GM10266 (cell line): ENCODE measurements around the gene RHOF.

Experiments
- DNase-seq: peaks from one replicate; pipeline ENCODE4 v3.0.0; 2012; ENCODE audit errors: extremely low spot score
- TF ChIP-seq, protein P1 (sequence below): IDR thresholded peaks from 2 replicates; pipeline ENCODE4 v1.5.1; 2012; ENCODE audit warnings: mild to moderate bottlenecking, low read depth; ENCODE audit not compliant: control insufficient read depth, insufficient read depth; ENCODE audit errors: missing control alignments

RHOF gene

DNA sequence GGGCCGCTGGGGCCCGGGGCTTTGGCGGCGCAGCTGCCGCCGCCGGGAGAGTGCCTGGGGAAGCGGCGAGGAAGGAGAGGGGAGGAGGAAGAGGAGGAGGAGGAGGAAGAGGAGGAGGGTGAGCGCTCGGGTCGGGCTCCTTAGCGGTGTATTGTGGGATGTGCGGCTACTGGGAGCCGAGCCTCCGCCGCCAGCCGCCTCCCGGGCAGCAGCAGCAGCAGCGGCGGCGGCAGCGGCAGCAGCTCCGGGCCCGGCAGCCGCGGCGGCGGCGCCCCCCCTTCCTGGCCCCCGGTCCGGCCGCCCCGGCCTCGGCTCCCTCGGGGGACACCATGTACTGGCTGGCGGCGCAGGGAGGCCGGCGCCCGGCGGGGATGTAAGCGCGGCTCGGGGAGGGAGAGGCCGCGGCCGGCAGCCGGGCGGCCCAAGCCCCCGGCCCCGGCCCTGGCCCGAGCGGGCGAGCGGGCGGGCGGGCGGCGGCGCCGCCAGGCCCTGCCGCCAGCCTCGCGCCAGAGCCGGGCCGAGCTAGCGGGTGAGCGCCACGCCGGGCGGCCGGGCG is 10.5 kb upstream of the RHOF start, which contains the start of gene SETD1B:
Gene SETD1B (plus strand): TSS at position 149 of the 556 bp plus-strand sequence. CDS start 729 bp downstream, outside the sequence.
- peak; percentile 61 for DNase-seq
- TF ChIP-seq, protein P1, sequence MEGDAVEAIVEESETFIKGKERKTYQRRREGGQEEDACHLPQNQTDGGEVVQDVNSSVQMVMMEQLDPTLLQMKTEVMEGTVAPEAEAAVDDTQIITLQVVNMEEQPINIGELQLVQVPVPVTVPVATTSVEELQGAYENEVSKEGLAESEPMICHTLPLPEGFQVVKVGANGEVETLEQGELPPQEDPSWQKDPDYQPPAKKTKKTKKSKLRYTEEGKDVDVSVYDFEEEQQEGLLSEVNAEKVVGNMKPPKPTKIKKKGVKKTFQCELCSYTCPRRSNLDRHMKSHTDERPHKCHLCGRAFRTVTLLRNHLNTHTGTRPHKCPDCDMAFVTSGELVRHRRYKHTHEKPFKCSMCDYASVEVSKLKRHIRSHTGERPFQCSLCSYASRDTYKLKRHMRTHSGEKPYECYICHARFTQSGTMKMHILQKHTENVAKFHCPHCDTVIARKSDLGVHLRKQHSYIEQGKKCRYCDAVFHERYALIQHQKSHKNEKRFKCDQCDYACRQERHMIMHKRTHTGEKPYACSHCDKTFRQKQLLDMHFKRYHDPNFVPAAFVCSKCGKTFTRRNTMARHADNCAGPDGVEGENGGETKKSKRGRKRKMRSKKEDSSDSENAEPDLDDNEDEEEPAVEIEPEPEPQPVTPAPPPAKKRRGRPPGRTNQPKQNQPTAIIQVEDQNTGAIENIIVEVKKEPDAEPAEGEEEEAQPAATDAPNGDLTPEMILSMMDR: no peak

DNA sequence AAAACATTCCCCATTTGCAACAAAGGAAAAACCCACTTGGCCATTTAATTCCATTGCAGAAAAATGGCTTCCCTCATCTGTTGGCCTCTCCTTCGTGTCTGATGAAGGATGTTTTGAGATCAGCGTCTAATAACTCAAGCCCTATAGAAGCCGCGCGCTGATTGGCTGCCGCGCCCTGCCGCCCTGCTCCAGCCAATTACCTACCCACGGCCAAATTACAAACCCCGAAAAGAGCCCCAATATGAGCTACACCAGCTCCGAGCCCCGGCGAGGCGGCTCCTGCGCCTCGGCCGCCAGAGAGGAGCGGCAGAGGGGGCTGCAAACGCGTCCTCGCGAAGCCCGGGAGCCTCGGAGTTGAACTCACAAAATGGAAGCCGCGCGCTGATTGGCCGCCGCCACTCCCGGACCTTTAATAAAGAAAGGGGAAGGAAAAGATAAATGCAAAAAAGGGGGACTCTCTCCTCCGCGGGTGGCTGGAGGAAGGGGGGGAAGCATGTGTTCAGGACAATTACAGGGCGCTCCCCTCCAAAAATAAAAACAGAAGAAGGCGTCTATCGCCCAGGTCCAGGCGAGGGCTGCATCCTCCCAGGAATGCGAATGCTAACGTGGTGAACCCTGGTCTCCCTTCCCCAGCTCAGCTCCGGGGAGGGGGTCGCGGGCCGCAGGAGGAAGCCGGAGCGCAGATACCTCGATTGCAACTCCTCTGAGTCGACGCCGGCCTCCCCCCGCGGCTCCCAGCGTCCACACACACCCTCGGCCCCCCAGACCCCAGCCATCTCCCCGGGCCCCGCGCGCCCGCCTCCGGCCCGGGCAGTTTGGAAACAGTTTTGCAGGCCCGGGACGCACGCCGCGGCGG is 9.6 kb upstream of the RHOF start:
- TF ChIP-seq, protein P1: no peak
- DNase-seq: peak; percentile 97

DNA sequence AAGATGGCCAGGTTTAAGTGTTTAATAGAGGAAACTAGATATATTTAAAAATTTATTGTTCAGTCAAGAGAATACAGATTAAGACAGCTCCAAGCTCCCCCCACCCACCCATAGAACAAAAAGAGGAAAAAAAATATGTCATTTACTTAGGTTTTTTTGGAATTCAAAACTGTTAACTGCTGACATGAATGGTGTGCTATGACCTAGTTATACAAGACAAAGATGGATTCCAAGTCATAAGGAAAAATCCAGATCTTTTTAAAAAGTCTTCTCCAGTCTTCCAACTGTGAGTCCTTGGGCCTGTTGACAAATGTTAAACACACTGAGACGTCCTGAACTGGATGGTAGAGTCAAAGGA is 9.0 kb upstream of the RHOF start:
- TF ChIP-seq, protein P1: no peak
- no peak for DNase-seq

DNA sequence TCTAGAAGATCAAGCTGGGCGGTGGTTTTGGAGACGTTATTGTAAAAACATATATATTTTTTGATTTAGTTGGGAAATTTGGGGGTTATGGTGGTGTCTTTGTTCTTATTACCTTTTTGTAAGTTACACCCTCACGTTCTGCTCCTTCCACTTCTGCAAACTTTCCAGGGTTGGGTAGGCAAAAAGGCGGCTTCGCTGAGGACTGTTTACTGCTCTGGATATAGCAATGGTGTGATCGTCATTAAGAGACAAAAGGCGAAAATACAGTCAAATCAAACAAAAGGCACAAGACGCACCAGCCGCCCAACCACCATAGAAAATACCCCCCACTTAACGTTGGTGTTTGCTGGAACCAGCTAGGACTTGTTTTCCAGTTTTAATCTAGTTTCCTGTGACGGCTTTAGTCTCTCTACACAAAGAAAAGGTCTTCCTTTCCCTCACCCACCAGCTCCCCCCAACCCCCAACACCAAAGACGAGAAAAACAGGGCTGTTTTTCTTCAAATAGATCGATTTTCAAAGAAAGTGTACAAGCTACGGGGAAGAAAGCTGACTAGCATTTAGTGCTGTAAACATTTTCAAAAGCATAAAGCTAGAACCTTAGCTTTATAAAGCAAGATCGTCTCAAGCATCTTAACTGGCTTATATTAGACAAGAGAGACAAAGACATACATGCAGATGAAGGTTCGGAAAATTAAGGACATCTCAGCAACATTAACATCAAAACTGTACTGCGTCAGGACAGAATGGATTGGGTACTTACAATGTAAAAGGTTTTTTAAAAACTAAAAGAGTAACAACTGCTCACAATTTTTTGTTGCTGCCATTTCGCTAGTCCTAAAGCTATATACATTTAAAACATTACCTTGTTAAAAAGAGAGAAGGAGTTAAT is 8.4 kb upstream of the RHOF start:
- TF ChIP-seq, protein P1: no peak
- DNase-seq: no peak

DNA sequence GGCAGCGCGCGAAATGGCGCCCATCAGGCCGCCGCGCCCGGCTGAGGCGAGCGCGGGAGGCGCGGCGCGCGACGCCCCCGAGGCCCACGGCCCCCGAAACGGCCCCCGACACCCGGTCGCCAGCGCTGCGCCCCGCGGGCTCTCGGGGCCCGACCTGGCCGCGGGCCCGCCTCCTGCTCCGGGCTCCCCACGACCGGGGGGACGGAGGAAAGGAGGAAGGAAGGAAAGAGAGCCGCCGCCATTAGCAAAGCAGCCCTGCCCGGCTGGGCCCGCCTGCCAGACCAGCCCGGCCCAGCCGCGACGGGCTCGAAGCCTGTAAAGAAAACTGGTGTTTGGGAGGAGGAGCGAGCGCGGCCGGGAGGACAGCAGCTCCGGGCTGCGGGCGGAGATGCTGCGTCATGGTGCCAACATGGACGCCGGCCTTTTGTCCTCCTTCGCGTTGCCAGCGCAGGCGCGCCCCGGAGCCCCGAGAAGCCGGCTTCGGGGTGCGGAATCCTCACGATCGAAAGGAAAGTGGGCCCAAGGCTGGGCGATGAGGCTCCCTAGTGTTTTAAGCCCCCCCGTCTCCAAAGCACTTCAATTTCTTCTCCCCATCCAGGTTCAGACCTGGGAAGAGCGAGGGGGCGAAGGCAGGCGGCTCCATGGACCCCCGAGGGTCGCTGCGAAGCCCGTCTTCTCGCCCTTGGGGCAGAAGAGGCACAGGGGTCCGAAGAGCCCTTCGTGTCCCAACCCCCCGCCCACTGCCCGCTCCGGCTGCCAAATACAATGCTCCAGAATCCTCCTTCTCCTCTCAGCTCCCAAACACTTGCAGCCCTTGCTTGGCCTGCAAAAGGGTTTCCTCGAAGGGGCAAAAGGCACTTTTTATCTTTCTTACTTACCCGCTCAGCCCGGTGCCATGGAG is 7.5 kb upstream of the RHOF start:
- TF ChIP-seq, protein P1: no peak
- DNase-seq: peak; percentile 71

DNA sequence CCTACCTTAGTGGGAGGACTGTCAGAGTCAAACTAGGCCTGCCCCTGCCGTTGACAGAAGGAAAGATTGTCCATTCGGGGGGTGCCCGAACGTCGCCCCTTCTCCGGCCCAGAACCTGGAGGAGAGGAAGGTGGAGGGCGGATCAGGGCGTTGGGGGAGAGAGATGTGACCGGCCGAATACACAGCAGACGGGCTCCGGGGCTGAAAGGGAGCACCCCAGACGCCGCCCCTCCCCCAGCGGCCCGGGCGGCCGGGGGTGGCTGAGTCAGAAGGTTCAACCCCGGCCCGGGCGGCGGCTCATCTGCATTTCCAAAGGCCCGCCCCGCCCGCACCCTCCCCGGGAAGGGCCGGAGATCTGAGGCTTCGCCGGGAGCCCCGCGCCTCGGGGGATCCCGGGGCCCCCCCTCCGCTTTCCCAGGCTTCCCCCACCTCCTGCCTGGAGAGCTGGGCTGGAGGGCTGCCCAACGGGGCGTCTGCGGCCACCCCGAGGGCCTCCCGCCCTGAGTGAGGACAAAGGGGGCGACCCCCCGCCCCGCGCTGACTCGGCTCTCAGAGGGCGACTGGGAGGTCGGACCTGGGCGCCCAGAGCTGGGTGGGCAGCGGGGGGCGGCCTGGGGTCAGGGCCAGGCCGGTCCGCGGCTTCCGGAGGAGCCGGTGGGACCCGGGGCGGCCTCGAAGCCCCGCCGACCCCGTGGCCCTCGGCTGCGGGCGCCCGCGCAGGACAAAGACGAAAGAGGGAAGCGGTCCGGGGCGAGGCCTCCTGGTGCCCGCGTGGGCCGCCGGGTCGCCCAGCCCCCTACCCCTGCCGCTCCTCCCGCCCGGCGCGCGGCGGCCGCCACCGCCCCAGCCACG is 6.6 kb upstream of the RHOF start:
- TF ChIP-seq, protein P1: no peak

More for the DNA sequence above, 6.6 kb upstream of the RHOF start:
- peak; percentile 87 for DNase-seq
